ENCODE measurements around the gene KRT17.
"Not testable (repeated sequence)": the region's sequence is repeated elsewhere in the genome, so short reads cannot be mapped to it uniquely, and the experiment has no call there.

KRT17 gene

GRCh38 chr17:41621916-41622315 is 2.5 kb downstream of the KRT17 start:
- Histone ChIP-seq H4K12ac (ENCODE audit: low read depth, low read length) (no peak overlapping the region), H3K23ac (ENCODE audit: low read length) (no peak overlapping the region), H3K4me1 (ENCODE audit: control insufficient read depth in 1 of 2, insufficient read depth in 2 of 2, low read length in 2 of 2) (peaks cover 33 to 49% of the 10 kb centered on the region in 2 experiments), H3K4me3 (ENCODE audit: low read depth, low read length) (no peak overlapping the region), H2BK120ac (ENCODE audit: insufficient read depth, low read length, poor library complexity) (no peak overlapping the region), H3K27me3 (ENCODE audit: insufficient read depth, low read length) (no peaks in the 10 kb centered on the region), H3K18ac (ENCODE audit: low read length) (no peak overlapping the region), H2AFZ (ENCODE audit: insufficient read depth, low read length, poor library complexity) (no peak overlapping the region), H3K27ac (ENCODE audit: low read depth, low read length) (no peak overlapping the region), H3K4me2 (ENCODE audit: low read length) (no peak overlapping the region), H3K9me3 (ENCODE audit: insufficient read depth, low read depth, low read length) (no peaks in the 10 kb centered on the region), H3K4ac (ENCODE audit: low read depth, low read length) (no peak overlapping the region), H3K14ac (ENCODE audit: low read length) (no peak overlapping the region), H3K79me2 (ENCODE audit: control insufficient read depth, insufficient read depth, low read length, poor library complexity) (peaks cover 4% of the 10 kb centered on the region), H3K36me3 (ENCODE audit: control insufficient read depth in 1 of 2, insufficient read depth in 2 of 2, low read length in 2 of 2) (no peaks in the 10 kb centered on the region), H3K79me1 (ENCODE audit: low read length) (peaks cover 25% of the 10 kb centered on the region), H4K91ac (ENCODE audit: low read depth, low read length) (peak overlapping the region; percentile 93), H3K9ac (ENCODE audit: low read length) (no peak overlapping the region), H2AK5ac (ENCODE audit: low read length) (no peak overlapping the region), H2BK12ac (ENCODE audit: low read length) (no peak overlapping the region), H4K8ac (ENCODE audit: low read depth, low read length) (no peak overlapping the region), H2BK5ac (ENCODE audit: low read depth, low read length, poor library complexity) (no peak overlapping the region)
- no CpG with 5 or more reads among the region's 2 CpGs for WGBS (ENCODE audit: extremely low coverage, insufficient coverage, insufficient read length)
- DNase-seq = no peak

GRCh38 chr17:41621435-41621817 is 2.9 kb downstream of the KRT17 start:
- DNase-seq; H3K4me2 ChIP-seq (ENCODE audit: low read length); H3K4me3 ChIP-seq (ENCODE audit: low read depth, low read length); H3K79me2 ChIP-seq (ENCODE audit: control insufficient read depth, insufficient read depth, low read length, poor library complexity); H3K27me3 ChIP-seq (ENCODE audit: insufficient read depth, low read length); H3K36me3 ChIP-seq (ENCODE audit: control insufficient read depth in 1 of 2, insufficient read depth in 2 of 2, low read length in 2 of 2); H3K9me3 ChIP-seq (ENCODE audit: insufficient read depth, low read depth, low read length); H2AFZ ChIP-seq (ENCODE audit: insufficient read depth, low read length, poor library complexity); H3K23ac ChIP-seq (ENCODE audit: low read length); H3K9ac ChIP-seq (ENCODE audit: low read length); H4K12ac ChIP-seq (ENCODE audit: low read depth, low read length): not testable (repeated sequence)
- Histone ChIP-seq H3K4ac (ENCODE audit: low read depth, low read length) (peak overlapping the region; percentile 43), H3K27ac (ENCODE audit: low read depth, low read length) (peak overlapping the region; percentile 41), H2BK5ac (ENCODE audit: low read depth, low read length, poor library complexity) (peak overlapping the region; percentile 31), H4K8ac (ENCODE audit: low read depth, low read length) (peak overlapping the region; percentile 4), H2BK12ac (ENCODE audit: low read length) (peak overlapping the region; percentile 47), H3K79me1 (ENCODE audit: low read length) (peaks cover 25% of the 10 kb centered on the region), H3K14ac (ENCODE audit: low read length) (peak overlapping the region; percentile 59), H2AK5ac (ENCODE audit: low read length) (peak overlapping the region; percentile 42), H3K18ac (ENCODE audit: low read length) (peak overlapping the region; percentile 43), H4K91ac (ENCODE audit: low read depth, low read length) (peak overlapping the region; percentile 69), H2BK120ac (ENCODE audit: insufficient read depth, low read length, poor library complexity) (peak overlapping the region; percentile 15), H3K4me1 (ENCODE audit: control insufficient read depth in 1 of 2, insufficient read depth in 2 of 2, low read length in 2 of 2) (peaks cover 33 to 52% of the 10 kb centered on the region in 2 experiments)
- WGBS (ENCODE audit: extremely low coverage, insufficient coverage, insufficient read length) = no CpG with 5 or more reads among the region's 11 CpGs

DNA sequence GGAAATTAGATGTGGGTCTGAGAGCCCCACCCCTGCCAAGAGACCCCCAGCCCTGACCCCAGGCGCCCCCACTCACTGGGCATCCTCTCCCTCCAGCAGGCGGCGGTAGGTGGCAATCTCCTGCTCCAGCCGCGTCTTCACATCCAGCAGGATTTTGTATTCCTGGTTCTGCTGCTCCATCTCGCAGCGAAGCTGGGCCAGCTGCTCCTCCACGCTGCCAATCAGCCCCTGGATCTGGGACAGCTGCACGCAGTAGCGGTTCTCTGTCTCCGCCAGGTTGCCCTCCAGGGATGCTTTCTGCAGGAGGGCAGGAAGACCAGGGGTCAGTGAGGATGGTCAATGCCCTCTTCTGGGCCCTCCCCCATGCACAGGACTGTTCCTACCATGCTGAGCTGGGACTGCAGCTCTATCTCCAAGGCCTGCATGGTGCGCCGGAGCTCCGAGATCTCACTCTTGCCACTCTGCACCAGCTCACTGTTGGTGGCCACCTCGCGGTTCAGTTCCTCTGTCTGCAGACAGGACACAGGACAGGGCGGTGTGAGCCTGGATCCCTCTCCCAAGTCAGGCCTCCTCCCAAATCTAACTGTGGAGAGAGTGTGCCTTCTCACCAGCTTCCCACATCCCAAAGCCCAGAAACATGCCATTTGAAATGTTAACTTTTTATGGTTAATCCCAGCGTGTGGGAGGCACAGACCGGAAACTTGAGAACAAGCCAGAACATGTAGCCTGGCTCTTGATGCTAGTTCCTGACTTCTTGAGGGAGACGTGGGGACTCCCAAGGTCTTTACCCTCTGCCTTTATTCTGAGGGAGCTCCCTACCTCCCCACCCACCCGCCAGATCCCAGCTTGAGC is 3.6 kb downstream of the KRT17 start:
- DNase-seq = no peak
- Histone ChIP-seq H3K79me1 (ENCODE audit: low read length) (peaks cover 25% of the 10 kb centered on the region), H4K12ac (ENCODE audit: low read depth, low read length) (no peak overlapping the region), H3K4me2 (ENCODE audit: low read length) (no peak overlapping the region), H2BK12ac (ENCODE audit: low read length) (peak overlapping the region; percentile 47), H3K36me3 (ENCODE audit: control insufficient read depth in 1 of 2, insufficient read depth in 2 of 2, low read length in 2 of 2) (no peaks in the 10 kb centered on the region), H3K14ac (ENCODE audit: low read length) (peak overlapping the region; percentile 59), H3K4ac (ENCODE audit: low read depth, low read length) (peak overlapping the region; percentile 43), H3K27ac (ENCODE audit: low read depth, low read length) (peak overlapping the region; percentile 41), H3K23ac (ENCODE audit: low read length) (no peak overlapping the region), H3K9ac (ENCODE audit: low read length) (no peak overlapping the region), H3K4me1 (ENCODE audit: control insufficient read depth in 1 of 2, insufficient read depth in 2 of 2, low read length in 2 of 2) (peaks cover 33 to 52% of the 10 kb centered on the region in 2 experiments), H3K79me2 (ENCODE audit: control insufficient read depth, insufficient read depth, low read length, poor library complexity) (peaks cover 4% of the 10 kb centered on the region), H3K27me3 (ENCODE audit: insufficient read depth, low read length) (no peaks in the 10 kb centered on the region), H2BK120ac (ENCODE audit: insufficient read depth, low read length, poor library complexity) (peak overlapping the region; percentile 15), H3K9me3 (ENCODE audit: insufficient read depth, low read depth, low read length) (no peaks in the 10 kb centered on the region), H2AK5ac (ENCODE audit: low read length) (peak overlapping the region; percentile 16), H3K4me3 (ENCODE audit: low read depth, low read length) (no peak overlapping the region), H2BK5ac (ENCODE audit: low read depth, low read length, poor library complexity) (peak overlapping the region; percentile 54), H2AFZ (ENCODE audit: insufficient read depth, low read length, poor library complexity) (no peak overlapping the region), H4K91ac (ENCODE audit: low read depth, low read length) (peak overlapping the region; percentile 69), H3K18ac (ENCODE audit: low read length) (peak overlapping the region; percentile 43), H4K8ac (ENCODE audit: low read depth, low read length) (no peak overlapping the region)
- no CpG with 5 or more reads among the region's 21 CpGs for WGBS (ENCODE audit: extremely low coverage, insufficient coverage, insufficient read length)

DNA sequence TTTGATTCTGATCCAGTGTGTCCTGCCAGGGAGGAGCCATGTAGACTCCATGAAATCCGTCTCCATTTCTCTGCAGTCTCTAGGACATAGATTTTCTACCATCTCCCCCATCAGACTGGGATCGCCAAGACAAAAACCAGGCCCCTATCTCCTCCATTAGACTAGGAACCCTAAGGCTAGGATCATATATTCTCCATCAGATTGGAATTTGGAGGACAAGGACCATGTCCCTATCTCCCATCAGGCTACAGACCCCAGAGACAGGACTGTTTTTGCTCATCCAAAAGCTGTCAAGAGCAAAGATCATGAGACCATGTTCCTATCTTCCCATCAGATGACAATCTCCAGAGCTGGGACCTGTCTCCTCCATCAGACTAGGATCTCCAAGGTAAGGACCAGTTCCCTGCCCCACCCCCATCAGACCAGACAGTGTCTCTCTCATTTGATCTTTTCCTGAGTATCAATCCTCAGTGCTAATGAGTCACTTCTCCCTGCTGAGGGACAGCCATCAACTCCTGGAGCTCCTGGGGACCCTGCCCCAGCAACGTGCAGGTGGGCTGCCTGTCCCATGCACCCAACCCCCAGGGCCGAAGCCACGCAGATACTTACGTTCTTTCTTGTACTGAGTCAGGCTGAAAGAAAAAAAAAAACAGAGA is 4.3 kb downstream of the KRT17 start:
- not testable (repeated sequence) for H2BK5ac ChIP-seq (ENCODE audit: low read depth, low read length, poor library complexity); H3K27me3 ChIP-seq (ENCODE audit: insufficient read depth, low read length); H3K4me3 ChIP-seq (ENCODE audit: low read depth, low read length); DNase-seq; H3K18ac ChIP-seq (ENCODE audit: low read length); H3K79me2 ChIP-seq (ENCODE audit: control insufficient read depth, insufficient read depth, low read length, poor library complexity); H3K9ac ChIP-seq (ENCODE audit: low read length); H3K14ac ChIP-seq (ENCODE audit: low read length); H3K4ac ChIP-seq (ENCODE audit: low read depth, low read length); H2AFZ ChIP-seq (ENCODE audit: insufficient read depth, low read length, poor library complexity); H3K9me3 ChIP-seq (ENCODE audit: insufficient read depth, low read depth, low read length); H2BK120ac ChIP-seq (ENCODE audit: insufficient read depth, low read length, poor library complexity); H4K12ac ChIP-seq (ENCODE audit: low read depth, low read length); H3K36me3 ChIP-seq (ENCODE audit: control insufficient read depth in 1 of 2, insufficient read depth in 2 of 2, low read length in 2 of 2); H3K4me2 ChIP-seq (ENCODE audit: low read length); H4K8ac ChIP-seq (ENCODE audit: low read depth, low read length); H3K23ac ChIP-seq (ENCODE audit: low read length); H2BK12ac ChIP-seq (ENCODE audit: low read length)
- Histone ChIP-seq H4K91ac (ENCODE audit: low read depth, low read length) (peak overlapping the region; percentile 82), H3K27ac (ENCODE audit: low read depth, low read length) (peak overlapping the region; percentile 44), H3K4me1 (ENCODE audit: control insufficient read depth in 1 of 2, insufficient read depth in 2 of 2, low read length in 2 of 2) (peaks cover 33 to 48% of the 10 kb centered on the region in 2 experiments), H2AK5ac (ENCODE audit: low read length) (peak overlapping the region; percentile 13), H3K79me1 (ENCODE audit: low read length) (peaks cover 25% of the 10 kb centered on the region)
- WGBS (ENCODE audit: extremely low coverage, insufficient coverage, insufficient read length) = no CpG with 5 or more reads among the region's 6 CpGs
